Measurements from ENCODE around the gene MEI1. TPM values are rescaled to one million over a fixed set of nuclear protein-coding genes. Genes with fewer than 3 reads are reported as not detected.

MEI1 gene
- total and polyA plus RNA-seq, 9 of the 15 experiments (the other 6 are each of a cell fraction or from before 2014, with no cell fraction given): 0.08 to 0.68 (median 0.18) TPM; not detected in 2

DNA sequence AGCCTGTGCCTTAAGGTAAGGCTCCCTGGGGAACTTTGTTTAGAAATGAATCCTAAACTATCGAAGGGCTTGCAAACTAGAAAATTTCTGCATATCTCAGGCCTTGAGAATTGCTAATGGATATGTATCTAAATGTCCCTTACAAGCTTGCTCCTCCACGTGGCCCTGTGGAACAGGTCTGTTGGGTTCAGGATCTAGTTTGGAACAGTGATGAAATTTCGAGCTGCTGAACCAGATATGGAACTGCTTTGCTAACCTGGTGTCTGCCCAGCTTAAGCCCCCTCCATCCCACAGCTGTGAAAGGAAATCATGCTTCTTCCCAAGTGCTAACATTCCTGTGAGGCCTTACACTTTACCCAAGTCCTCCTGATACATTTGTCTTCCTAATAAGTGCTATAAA, 145.2 kb downstream of the MEI1 start:
- H4K20me1 ChIP-seq (replicated peaks; ENCODE audit: control insufficient read depth, insufficient read depth, low read length): peaks cover 66% of the 10 kb centered on the region
- DNase-seq (ENCODE audit: extremely low read depth in 1 of 4, low spot score in 3 of 4) (peak in 1 of 4 experiments; percentile 24), FAIRE-seq (no peak), ATAC-seq (0 out of 3 replicates have a peak, but pooled peaks have one; percentile 5)
- peak overlapping the region; percentile 20; the same call in 1 of the 3 replicates for H3K27ac ChIP-seq (ENCODE audit: extremely low read depth, low read depth, low read length)
- POLR2A ChIA-PET: interaction anchor here (0.9 to 5.1 kb wide), 3 partner anchors 9 to 13 kb away, joined by 3 to 34 read pairs (median 4); partner anchors contain the start of gene SREBF2
- peaks cover 58% of the 10 kb centered on the region for H3K36me3 ChIP-seq (ENCODE audit: control insufficient read depth, insufficient read depth, low read length)
- intact Hi-C loops (cut with micrococcal nuclease) (no loop called here), in situ Hi-C loops (cut with MboI) (no loop called here)
- H3K27me3 ChIP-seq (ENCODE audit: control insufficient read depth in 2 of 2, insufficient read depth in 2 of 2, low read length in 2 of 2): no peaks in the 10 kb centered on the region
- H3K9me3 ChIP-seq (replicated peaks; ENCODE audit: control insufficient read depth, insufficient read depth, low read depth, low read length): no peaks in the 10 kb centered on the region
- H3K4me3 ChIP-seq: no peak overlapping the region
- H3K79me2 ChIP-seq (ENCODE audit: control insufficient read depth, insufficient read depth, low read length): peaks cover 98% of the 10 kb centered on the region
- H2AFZ ChIP-seq (ENCODE audit: low read depth, low read length): no peak overlapping the region
- CTCF ChIA-PET (ENCODE audit: low intra/inter-chr PET ratio): no interaction called here
- H3K4me2 ChIP-seq (ENCODE audit: insufficient read depth, low read length): peak overlapping the region; percentile 3; the same call in 1 of the 2 replicates
- BruUV-seq (replicated peaks): no TSS peak
- no peak for TF ChIP-seq DMBX1 (CRISPR knock-in tag; IDR thresholded peaks at IDR 0.05; ENCODE audit: borderline replicate concordance)
- TF ChIP-seq ADNP (tag; IDR thresholded peaks at IDR 0.05): 0 out of 2 replicates have a peak, but pooled peaks have one; percentile 6
- TF ChIP-seq MYC (IDR thresholded peaks at IDR 0.05; ENCODE audit: low read depth, low read length): peak; percentile 39; the same call in 1 of the 2 replicates
- no peak for TF ChIP-seq MYC (CRISPR knock-in tag; IDR thresholded peaks at IDR 0.05; ENCODE audit: borderline replicate concordance, low read depth)
- H3K4me1 ChIP-seq (replicated peaks in 1 of 2; ENCODE audit: control insufficient read depth in 2 of 2, insufficient read depth in 2 of 2, low read length in 2 of 2): peaks cover 22 to 66% of the 10 kb centered on the region in 2 experiments
- WGBS (ENCODE audit: insufficient coverage, low coverage, missing lambda C conversion rate): 32% methylated on average over 2 of the region's 3 CpGs
- peak overlapping the region in 1 of 2 experiments; percentile 46; a peak in 1 of 4 replicates for H3K9ac ChIP-seq (ENCODE audit: insufficient read depth in 1 of 2, low read depth in 2 of 2, low read length in 2 of 2)
- H3K9me1 ChIP-seq (ENCODE audit: control insufficient read depth, insufficient read depth, low read length): peaks cover 21% of the 10 kb centered on the region

All from K562 (cell line).